GM21619 (cell line): ENCODE measurements around the gene SLC12A9.
"Not testable (repeated sequence)": the region's sequence is repeated elsewhere in the genome, so short reads cannot be mapped to it uniquely, and the experiment has no call there.

Experiments
- ATAC-seq: cut with Tn5 transposase; IDR thresholded peaks from one replicate; pipeline ENCODE4 v1.9.1; 2021; ENCODE audit not compliant: unreplicated experiment

SLC12A9 gene

GRCh38 chr7:100852048-100852872 is at the start of gene SLC12A9:
SLC12A9 (plus strand) TSS chr7:100852713; CDS start chr7:100854198, 1,485 bp downstream.
- peak; percentile 88 for ATAC-seq

DNA sequence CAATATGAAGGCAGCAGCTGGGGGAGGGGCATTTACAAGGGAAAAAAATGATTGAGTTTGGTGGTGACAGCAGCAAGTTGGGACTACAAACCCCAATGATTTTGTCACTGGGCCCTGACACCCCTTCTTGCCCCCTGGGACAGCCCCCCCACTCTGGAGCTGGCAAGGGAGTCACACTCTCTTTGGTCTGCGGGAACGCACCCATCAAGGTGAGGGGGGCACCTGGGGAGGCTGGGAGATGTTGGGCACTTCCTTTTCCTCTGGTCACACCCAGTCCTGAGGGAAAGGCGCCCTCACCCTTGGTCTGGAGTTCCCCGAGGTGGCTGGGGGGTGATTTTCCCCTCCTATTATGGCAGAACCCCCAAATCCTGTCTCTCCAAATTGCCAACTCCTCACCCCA is 49.6 kb upstream of the SLC12A9 start:
- no peak for ATAC-seq

DNA sequence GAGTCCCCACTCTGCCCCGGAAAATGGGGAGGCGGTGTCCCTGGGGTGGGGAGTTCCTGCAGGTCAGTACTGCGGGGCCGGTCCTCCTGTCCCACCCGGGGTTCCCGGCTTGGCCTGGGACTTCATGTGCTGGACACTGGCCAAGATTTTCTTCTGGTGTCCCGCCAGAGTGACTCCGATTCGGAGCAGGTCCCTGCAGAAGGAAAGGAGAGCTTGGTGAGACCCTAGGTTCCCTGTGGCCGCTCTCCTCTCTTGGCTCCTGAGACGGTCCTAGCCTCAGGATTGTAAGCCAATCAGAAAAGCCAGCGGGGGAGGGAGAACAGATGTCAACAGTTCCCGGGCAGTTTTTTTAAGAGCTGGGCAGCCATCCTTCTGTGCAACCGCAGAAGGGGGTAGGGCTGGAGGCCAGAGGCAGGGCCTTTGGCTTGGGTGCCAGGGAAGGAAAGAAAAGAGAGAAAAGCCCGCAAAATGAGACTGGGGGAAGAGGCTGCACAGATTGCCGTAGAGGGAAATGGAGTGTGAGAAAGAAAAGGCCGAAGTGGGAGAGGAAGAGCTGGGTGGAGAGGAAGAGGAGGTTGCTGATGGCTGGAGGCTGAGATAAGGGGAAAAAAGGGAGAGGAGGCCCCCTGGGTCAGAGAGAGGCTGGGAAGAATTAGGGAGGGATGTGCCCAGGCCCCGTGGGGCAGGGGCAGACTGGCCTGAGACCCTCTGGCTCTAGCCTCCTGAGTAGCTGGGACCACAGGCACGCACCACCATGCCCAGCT is 48.9 kb upstream of the SLC12A9 start:
- peak; percentile 97 for ATAC-seq

GRCh38 chr7:100804681-100805431 is 47.7 kb upstream of the SLC12A9 start:
- ATAC-seq, result no peak

- ATAC-seq, result no peak
These were observed 46.2 kb upstream of the SLC12A9 start for GRCh38 chr7:100806276-100806675.

- not testable (repeated sequence) for ATAC-seq
These were observed 45.6 kb upstream of the SLC12A9 start for GRCh38 chr7:100806883-100807282.

DNA sequence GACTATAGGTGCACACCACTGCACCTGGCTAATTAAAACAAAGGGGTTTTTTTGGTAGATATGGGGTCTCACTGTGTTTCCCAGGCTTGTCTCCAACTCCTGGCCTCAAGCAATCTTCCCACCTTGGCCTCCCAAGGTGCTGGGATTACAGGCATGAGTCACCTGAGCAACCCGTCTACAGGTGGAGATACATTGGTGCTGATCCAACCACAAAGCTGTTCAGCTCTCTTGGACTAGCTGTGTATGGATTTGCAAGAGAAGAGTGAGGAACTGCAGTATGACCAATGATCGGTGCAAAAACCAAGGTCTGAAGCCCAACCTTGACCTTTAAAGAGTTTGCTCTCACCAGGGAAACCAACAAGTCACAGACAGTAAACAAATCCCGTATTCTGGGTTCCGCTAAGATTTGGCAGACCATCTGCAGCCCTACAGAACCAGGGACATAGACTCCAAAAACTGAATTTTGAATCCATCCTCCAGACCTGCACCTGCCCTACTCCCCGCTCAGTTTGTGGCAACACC is 44.1 kb upstream of the SLC12A9 start:
- ATAC-seq, result no peak

- no peak for ATAC-seq
These were observed 41.0 kb upstream of the SLC12A9 start for GRCh38 chr7:100811480-100811879.

DNA sequence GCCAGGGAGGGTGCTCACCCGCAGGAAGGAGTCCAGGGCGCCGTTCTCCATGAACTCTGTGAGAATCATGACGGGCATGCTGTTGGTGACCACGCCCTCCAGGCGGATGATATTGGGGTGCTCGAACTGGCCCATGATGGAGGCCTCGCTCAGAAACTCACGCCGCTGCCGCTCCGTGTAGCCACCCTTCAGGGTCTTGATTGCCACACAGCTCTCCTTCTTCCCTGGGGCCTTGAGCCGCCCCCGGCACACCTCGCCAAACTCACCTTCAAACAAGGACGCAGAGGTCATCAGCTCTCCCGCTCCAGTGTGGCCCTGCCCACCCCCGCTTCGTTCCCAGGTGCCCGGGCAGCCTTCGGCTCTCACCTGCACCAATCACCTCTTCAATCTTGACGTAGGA is 39.8 kb upstream of the SLC12A9 start:
- ATAC-seq, result no peak

DNA sequence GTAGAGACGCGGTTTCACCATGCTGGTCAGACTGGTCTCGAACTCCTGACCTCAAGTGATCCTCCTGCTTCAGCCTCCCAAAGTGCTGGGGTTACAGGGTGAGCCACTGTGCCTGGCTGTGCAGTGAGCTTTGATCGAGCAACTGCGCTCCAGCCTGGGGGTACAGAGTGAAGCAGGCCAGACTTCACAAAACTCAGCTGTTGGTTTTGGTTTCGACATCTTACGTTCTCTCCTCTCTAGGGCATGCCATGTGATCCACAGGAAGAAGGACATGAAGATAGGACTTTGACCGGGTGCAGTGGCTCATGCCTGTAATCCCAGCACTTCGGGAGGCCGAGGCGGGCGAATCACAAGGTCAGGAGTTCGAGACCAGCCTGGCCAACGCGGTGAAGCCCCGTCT is 36.0 kb upstream of the SLC12A9 start:
- ATAC-seq, result not testable (repeated sequence)

- ATAC-seq, result no peak
These were observed 35.4 kb upstream of the SLC12A9 start for GRCh38 chr7:100817097-100817496.

DNA sequence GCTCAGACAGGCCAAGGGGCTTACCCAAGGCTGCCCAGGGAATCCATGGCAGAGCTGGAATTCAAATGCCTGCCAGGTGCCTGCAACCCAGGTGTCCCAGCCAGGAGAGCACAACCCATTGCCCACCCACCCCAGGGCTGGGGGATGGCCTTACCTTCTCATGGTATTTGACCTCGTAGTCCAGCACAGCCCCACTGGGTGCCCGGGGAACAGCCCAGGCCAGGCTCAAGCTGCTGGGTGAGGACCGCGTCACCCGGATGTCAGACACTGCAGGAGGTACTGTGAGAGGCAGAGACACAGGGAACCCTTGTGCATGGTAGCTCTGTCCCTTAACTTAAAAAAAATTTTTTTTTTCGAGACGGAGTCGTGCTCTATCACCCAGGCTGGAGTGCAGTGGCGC is 34.1 kb upstream of the SLC12A9 start:
- ATAC-seq, result no peak

DNA sequence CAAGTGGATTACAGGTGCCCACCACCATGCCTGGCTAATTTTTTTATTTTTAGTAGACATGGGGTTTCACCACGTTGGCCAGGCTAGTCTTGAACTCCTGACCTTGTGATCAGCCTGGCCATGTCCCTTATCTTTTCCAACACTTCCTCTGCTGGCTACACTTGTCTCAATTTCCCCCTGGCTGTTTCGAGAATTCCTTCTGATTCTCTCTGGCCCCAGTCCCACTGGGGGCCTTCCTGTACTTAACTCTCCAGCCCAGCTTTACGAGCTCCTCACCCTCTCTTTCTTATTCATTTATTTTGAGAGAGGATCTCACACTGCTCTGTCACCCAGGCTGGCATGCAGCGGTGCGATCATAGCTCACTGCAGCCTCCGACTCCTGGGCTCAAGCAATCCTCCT is 33.7 kb upstream of the SLC12A9 start:
- no peak for ATAC-seq

GRCh38 chr7:100819586-100819985 is 32.9 kb upstream of the SLC12A9 start:
- no peak for ATAC-seq

DNA sequence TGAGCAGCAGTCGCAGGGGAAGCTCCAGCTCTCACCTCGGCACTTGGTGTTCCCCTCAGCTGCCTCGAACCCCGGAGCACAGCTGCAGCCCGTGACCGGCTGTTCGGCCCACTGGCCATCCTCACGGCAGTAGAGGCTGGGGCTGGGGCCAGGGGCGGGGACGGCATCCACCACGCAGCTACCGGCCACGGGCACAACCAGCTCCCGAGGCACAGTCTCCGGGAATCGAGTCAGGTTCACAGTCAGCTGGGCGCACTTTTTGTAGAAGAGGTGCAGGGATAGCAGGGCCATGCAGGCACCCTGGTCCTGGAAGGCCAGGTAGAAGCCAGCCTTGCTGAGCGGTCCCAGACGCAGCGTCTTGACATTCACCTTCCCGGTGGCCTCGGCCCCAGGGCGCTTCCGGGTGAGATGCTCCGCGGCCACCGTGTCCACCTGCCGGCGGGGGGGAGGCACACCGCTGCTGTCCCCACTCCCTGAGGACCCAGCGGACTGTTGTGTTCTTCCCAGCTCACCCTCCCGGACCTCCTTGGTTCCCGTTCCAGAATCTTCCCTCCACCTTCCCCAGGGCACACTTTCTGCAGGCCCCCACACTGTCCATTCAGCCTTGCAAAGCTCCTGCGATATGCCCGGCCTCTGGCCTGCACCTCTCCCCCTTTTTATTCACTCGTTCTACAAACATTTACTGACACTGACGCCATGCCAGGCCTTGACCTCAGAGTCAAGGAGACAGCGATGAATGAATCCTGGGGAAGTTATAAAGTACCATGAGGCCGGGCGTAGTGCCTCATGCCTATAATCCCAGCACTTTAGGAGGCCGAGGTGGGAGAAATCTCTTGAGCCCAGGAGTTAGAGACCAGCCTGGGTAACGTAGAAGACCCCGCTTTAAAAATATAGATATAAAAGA is 30.0 kb upstream of the SLC12A9 start:
- no peak for ATAC-seq

DNA sequence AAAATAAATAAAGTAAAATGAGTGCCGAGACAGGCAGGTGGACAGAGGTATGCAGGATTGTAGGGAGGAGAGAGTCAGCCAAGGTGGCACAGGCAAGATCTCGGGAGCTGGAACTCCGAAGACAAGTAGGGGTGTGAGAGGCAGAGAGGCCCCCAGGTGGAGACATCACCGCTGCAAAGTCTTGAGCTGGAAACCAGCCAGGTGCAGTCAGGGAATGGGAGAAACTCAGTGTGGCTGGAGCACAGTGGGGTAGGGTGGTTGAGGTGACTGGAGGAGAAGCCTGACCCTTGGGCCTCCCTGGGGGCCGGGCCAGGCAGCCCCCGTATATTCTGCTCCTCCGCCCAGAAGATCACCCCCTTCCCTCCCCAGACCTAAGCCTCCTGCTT is 29.4 kb upstream of the SLC12A9 start:
- no peak for ATAC-seq

DNA sequence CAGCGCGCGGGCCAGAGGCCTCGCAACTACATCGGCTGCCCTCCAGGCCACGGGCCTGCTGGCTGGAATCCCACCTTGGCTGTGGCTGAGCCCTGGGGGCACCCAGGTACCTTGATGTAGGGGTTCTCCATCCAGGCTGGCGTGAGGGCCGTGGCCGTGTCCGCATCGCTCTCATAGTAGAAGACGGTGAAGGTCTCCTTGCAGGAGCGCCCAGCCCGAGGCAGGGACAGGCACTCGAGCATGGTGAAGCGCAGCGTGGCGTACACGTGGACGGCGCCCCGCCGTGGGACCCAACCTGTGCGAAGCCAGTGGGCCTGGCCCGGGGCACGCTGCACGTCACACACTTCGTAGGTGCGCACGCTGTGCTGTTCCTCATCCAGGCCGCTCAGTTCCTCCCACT is 29.0 kb upstream of the SLC12A9 start:
- ATAC-seq, result no peak

DNA sequence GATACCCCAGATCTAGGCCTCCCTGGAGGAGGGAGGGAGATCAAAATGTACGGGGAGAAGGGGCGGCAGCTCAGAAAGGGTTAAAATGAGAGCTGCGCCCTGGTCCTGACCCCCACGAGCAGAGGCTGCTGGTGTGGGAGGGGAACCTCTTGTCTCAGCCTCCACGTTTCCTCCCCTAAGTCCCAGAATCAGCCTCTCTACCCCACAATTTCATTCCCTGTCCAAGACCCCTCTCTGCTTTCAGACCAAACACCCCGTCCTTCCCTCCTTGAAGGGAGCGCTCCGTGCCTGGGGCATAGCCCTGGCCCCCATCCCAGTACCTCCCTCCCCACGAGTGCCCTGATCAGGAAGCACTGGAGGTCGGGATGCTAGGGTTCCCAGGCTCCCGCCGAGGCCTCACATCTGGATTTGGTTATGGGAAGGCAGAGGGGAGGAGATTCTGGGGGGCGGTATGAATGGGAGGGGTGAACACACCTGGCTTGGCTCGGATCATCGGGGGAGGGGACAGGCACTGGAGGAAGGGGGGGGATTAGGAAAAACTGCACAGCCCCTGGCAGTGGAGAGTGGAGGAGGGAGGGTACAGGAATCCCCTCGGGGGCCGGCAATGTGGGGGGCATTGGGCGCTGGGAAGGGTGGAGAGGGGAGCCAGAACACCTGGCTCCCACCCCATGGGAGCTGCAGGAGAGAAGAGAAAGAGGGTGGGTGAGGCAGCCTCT is 27.9 kb upstream of the SLC12A9 start:
- no peak for ATAC-seq

- no peak for ATAC-seq
These were observed 27.3 kb upstream of the SLC12A9 start for GRCh38 chr7:100825215-100825671.
